ENCODE measurements around the gene FYN. TPM values are rescaled to one million over a fixed set of nuclear protein-coding genes. Genes with fewer than 3 reads are reported as not detected.
A peak's percentile ranks its signal among the peaks of the same experiment; 100 is the strongest.

Gene FYN
- total RNA-seq, 1 experiment from 2014 or later: 49.9 TPM

DNA sequence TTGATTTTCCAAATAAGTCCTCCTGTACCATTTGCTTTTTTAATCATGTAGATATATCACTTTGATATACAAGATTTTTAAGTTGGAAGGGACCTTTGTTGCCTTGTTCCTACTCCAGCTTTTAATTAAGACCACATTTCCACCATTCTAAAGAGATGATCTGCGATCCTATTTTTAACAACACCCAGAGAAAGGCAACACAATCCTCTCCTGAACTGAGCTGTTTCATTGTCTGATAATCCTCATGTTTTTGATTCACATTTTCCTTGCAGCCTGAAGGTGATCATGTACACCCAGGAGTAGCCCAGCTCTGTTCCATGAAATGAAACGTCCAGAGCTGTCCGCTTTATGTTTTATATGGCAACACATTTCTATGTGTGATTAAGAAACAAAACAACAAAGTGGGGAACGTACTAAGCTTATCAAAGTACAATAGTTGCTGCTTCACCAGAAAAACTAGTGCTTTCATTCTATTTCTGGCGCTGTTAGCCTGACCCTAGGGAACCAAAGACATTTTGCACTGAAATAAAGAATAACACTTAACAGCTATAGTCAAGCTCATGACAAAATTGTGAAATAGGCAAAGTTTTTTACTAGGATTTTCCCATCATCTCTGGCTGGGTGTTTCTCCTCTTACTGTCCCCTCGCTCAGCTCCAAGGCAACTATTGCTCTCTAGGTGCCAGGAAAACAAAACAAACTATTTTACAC is 245.0 kb downstream of the FYN start:
- DNase-seq (ENCODE audit: low read depth): no peak

DNA sequence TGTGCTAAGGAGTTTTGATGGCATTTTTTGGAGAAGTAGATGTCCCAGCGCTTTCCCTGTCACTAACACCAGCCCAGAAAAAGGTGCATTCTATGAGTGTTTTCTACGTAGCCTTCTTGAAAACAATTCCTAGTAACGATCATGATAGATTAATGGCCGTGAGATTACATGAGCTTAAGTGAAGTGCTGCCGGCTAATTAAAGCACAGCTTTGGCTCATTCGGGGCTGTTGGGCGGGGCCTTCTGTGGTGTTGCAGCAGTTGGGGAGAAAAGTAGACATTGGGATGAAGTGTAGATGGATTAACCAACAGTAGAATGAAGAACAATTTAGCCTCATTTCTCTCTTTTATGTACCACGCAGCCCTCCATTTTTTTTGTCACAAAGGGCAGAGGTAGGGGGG is 246.8 kb downstream of the FYN start:
- no peak for DNase-seq (ENCODE audit: low read depth)

DNA sequence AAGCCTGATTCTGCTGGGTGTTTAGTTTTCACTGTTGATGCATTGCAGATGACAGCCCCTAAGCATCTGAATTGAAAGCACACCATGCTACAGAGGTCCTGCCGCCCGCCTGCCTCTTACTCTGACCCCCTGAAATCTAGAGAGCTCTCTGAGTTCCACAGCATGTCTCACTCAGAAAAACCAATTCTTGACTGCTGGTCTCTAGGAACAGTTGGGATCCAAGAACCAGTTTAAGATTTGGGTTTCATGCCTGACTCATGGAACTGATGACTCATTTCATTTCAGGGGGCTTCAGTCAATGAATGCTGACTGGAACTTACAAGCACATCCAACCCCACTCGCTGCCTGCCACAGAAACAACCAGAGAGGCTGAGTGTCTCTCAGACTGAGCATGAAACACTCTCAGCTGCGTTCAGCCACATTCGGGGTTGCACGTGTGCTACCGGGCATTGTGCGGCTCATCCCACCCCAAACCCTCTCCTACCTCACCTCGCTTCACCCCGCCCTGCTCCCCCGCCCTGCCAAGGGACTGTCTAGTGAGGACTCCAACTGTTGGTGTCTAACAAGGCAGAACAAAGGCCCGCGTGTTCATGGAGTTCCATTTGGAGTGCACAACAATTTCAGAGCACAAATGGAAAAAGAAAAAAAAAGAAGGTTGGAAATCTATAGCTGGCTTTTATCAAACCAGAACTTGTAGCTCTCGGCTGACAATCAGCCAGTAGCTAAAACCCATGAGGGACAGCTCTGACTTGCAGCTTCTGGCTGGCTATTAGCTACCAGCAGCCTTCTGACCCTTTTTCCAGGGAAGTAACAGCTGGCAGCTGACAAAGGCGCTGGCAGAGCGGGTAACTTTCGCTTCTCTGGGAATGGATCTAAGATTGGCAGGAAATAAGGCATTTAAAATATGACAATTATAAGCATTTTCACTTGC is 247.5 kb downstream of the FYN start:
- peak; percentile 68 for DNase-seq (ENCODE audit: low read depth)

DNA sequence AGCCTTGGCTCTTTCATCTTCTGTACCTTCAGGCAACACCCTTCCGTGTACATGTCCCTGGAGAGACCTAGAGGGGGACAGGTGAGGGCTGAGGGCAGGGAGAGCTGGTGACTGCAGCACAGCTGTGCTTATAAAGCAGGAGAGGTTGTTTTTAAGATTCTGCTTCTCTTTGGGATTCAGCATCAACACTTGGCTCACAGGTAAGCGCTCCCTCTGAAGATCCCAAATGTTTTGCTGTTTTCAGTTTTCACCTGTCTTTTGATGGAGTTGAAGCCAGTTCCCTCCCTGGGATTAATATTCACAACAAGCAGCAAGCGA is 248.2 kb downstream of the FYN start:
- no peak for DNase-seq (ENCODE audit: low read depth)

DNA sequence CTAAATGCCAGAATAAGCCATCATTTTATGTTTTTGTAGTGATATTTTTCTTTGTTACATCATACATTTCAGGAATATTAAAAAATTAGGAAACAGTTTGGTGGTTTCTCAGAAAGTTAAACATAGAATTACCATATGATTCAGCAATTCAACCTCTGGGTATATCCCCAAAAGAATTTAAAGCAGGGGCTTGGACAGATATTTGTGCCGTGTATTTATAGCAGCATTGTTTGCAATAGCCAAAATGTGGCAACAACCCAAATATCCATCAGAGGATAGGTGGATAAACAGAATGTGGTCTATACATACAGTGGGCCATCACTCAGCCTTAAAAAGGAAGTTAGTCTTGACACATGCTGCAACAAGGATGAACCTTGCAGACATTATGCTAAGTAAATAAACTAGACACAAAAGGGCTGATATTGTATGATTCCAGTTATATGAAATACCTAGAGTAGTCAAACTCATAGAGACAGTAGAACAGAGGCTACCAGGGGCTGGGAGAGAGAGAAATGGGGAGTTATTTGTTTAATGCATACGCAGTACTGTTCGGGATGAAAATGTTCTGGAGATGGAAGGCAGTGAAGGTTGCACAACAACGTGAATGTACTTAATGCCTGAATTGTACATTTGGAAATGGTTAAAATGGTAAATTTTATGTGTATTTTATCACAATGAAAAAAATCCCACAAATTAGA is 248.7 kb downstream of the FYN start:
- no peak for DNase-seq (ENCODE audit: low read depth)

DNA sequence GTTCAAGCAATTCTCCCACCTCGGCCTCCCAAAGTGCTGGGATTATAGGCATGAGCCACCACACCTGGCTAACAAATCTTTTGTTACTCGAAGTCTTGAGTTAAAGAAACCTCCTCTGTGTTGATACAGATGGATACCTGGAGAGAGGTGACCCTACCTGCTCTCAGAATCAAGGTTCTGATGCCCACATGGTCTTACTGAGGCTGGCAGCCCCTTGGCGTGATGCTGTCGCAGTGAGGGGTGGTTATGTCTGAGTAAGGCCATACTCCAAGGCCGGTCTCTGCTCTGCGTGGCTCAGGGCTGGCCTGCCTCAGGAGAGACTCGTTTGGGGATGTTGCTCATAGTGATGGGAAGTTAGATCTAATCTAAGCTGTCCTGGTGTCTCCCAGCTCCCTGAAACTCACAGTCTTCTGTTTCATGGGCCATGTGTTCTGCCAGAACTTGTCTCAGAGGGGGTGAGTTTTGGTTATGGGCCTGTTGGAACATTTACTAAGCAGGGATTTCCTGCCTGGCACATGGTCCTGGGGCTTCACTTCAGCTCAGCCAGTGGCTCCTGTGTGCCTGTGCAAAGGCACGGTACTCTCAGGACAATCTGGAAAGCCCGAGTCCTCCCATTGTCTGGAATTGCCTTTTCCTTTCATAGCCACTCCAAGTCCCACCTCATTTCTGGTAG is 250.1 kb downstream of the FYN start:
- DNase-seq (ENCODE audit: low read depth): no peak

DNA sequence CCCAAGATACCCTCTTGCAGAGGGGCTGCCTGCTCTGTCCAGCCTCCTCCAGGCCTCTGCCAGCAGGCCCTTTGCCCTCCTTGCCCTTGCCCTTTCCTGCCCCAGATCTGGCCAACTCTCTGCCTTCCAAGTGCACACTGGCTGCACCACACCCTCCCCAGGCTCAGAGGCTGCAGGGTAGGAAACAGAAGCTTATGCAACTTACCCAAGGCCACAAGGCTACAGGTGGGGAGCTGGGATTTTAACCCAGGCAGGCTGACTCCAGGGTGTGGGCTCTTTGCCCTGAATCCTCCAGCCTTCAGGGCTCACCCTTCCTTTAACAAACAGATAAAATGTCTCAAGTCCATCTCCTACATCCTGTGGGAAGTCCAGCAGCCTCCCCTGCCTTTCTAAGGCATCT is 253.1 kb downstream of the FYN start:
- DNase-seq (ENCODE audit: low read depth): no peak

DNA sequence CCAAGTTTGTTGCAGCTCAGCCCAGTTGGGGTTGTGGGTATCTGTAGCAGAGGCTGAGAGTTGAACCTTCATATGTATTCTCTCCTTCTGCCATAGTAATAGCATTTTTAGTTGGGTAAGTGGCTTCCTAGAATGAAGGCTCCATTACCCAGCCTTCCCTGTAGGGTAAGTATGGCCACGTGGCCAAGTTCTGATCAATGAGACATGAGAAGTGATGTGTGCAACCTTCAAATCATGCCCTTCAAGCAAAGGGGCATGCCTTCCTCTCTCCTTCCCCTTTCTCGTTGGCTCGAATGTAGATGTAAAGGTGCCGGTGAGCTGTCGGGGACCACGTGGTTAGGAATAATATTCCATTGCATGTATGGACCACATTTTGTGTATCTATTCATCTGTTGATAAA is 254.8 kb downstream of the FYN start:
- no peak for DNase-seq (ENCODE audit: low read depth)

DNA sequence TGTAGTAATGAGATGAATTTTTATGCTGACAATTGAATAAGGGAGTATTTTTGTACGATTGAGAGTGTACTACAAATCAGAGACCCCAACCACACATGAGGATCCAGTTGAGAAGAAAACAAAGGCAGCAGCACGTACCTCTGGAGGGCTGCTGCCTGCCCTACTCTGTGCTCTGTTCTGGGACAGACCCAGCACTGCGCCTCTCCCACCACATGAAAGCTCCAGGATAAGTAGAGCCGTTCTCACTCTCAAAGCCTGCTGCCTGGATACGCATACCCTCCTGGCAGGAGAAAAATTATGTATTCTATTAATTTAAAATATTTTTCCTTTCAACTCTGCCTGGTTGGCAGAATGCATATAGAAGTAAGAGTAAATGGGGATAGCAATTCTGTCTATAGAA is 256.1 kb downstream of the FYN start:
- DNase-seq (ENCODE audit: low read depth): no peak

DNA sequence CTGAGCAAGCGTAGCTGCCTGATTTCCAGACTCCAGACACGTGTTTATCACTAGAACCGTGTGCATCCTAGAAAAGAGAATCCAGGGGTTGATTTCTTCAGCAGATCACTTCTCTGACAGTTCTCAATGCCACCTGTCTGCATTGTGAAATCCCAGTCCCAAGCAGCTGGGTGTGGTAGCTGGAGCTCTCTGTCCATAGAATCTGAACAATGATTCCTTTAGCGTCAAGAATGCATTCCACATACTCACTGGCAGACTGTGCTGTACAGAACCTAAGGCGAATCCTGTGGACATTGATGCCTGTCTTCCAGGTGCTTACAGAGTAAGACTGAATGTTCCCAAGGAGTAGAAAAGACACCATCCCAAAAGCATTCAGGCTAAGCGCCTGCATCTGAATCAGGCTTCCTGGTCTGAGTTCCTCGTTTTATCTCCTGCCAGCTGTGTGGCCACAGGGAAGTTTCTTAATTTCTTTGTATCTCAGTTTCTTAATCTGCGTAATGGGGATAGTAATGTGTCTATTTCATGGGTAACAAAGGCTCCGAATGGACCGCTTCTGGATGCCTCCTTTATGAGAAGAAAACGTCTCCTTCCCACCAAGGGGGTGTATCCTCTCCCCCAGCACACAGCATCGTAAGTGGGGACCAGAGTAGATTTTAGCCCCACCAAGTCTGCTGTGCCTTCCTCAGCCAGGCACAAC is 257.2 kb downstream of the FYN start:
- DNase-seq (ENCODE audit: low read depth): no peak

DNA sequence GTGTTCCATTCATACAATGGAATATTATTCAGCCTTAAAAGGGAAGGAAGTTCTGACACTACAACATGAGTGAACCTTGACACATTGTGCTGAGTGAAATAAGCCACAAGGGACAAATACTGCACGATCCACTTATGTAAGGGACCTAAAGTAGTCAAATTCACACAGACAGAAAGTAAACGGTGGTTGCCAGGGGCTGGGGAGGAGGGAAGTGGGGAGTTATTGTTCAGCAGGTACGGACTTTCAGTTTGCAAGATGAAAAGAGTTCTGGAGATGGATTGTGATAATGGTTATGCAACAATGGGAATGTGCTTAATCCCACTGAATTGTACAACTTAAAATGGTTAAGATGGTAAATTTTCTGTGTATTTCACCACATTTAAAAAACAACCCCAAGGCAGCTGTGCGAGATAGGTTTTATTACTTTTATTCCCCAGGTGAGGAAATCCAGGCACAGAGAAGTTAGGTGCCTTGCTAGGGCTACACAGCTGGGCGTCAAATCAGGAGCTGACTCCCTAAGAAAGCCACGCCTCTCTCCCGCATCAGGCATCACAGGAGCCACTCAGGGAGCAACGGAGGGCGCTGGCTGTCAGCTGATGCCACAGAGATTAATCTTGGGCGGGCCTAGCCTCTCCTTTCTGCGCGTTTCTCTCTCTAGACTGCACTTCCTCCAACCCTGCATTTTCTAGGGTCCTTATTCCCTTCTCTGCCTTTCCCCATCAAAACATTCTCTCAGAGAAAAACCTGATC is 258.2 kb downstream of the FYN start:
- no peak for DNase-seq (ENCODE audit: low read depth)

DNA sequence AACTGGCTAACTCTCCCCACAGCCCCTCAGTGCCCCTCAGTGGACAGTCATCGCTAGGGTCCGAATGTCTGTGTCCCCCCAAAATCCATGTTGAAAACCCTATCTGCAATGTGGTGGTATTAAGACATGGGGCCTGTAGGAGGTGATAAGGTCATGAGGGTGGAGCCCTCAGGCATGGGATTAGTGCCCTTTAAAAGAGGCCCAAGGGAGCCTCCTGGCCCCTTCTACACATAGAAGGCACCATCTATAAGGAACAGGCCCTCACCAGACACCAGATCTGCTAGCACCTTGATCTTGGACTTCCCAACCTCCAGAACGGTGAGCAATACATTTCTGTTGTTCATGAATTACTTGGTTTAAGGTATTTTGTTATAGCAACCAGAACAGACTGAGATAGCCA is 260.9 kb downstream of the FYN start:
- DNase-seq (ENCODE audit: low read depth): no peak

DNA sequence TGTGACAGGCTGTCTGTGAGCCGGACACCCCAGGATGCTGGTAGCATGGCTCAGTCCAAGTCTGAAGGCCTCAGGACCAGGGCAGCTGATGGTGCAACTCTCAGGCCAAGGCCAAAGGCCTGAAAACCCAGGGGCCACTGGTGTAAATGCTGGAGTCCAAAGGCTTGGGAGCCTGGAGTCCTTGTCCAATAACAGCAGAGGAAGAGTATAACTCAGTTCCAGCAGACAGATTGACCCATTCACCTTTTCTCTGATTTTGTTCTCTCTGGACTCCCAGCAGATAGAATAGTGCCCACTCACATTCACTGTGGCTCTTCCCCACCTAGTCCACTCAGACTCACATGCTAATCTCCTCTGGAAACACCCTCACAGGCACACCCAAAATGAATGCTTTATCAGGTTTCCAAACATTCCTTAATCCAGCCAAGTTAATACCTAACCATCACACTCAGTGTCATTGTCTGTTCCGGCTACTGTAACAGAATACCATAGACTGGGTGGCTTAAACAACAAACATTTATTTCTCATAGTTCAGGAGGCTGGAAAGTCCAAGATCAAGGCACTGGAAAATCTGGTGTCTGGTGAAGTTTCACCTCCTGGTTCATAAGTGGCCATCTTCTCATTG is 262.6 kb downstream of the FYN start:
- DNase-seq (ENCODE audit: low read depth): no peak

Other genes starting within 250 kb of the FYN start
- not detected in 2 replicates for gene CCN6, start 180.7 kb upstream of the FYN start, total RNA-seq (2014; rRNA removed; shearing (Covaris generic))
- gene TUBE1, start 214.0 kb upstream of the FYN start, total RNA-seq (2014; rRNA removed; shearing (Covaris generic)): 22.1 and 26.4 TPM in 2 replicates
- 29.6 and 31.6 TPM in 2 replicates for gene FAM229B, start 214.1 kb upstream of the FYN start, total RNA-seq (2014; rRNA removed; shearing (Covaris generic))